HCT116 (cell line): ENCODE results near the gene PRR23B. TPM values are rescaled to one million over a fixed set of nuclear protein-coding genes. Genes with fewer than 3 reads are reported as not detected.

Experiments
- ATAC-seq: fragments of 200-7000 bp; cut with Tn5 transposase; 2 replicates; pipeline ENCODE4 v1.9.1; 2020; ENCODE audit warnings: mild to moderate bottlenecking, moderate library complexity
- BruUV-seq: library from RNA; stranded (reverse); fragments of 400-500 nt; replicated peaks from 2 replicates; lab custom pipeline; 2021; lab: Mats Ljungman, UMichigan
- CTCF ChIA-PET: fragments of 300-600 bp; sonication (Branson Sonifier 250); formaldehyde crosslinking; loops from one replicate; lab custom pipeline; 2021; ENCODE audit warnings: antibody characterized with exemption; lab: Charles Lee
- POLR2A ChIA-PET: fragments of 300-600, 350-600 bp; sonication (Branson Sonifier 250); formaldehyde crosslinking; loops from one replicate; lab custom pipeline; 2021; ENCODE audit warnings: antibody characterized with exemption; lab: Charles Lee
- RAD21 ChIA-PET, 2 experiments: fragments of 300-600 bp; sonication (Branson Sonifier 250); formaldehyde crosslinking; loops; one replicate each; lab custom pipeline; 2023; ENCODE audit warnings: low total read pairs in 2 of 2; ENCODE audit not compliant: uncharacterized antibody in 2 of 2, unreplicated experiment in 2 of 2, low non-redundant PET in 1 of 2; lab: Charles Lee
- DNase-seq: peaks from one replicate; pipeline ENCODE4 v3.0.0-alpha.2; 2010; ENCODE audit warnings: low read depth, low spot score
- H2AFZ ChIP-seq: fragments of 200-600 bp; shearing (Covaris generic), sonication (generic); 2 replicates; pipeline ENCODE4 v1.6.1; 2017; ENCODE audit warnings: low read depth, mixed run types, mixed read lengths, antibody characterized with exemption, low read length; ENCODE audit not compliant: poor library complexity, severe bottlenecking
- H3K27ac ChIP-seq: 2 replicates; pipeline ENCODE4 v1.5.1; 2012; ENCODE audit warnings: low read depth, low read length
- H3K27me3 ChIP-seq: fragments of 200-600 bp; sonication (generic); 2 replicates; pipeline ENCODE4 v1.6.1; 2016; ENCODE audit warnings: mixed run types, low read length, mixed read lengths; ENCODE audit not compliant: insufficient read depth
- H3K36me3 ChIP-seq, 2 experiments: fragments of 200-500 bp in 1 of 2; fragments of 200-600 bp in 1 of 2; sonication (Bioruptor generic) in 1 of 2; sonication (generic) in 1 of 2; 2 replicates each; pipeline versions ENCODE4 v1.5.1 to v1.6.1; 2014 to 2016; ENCODE audit warnings: low read length in 2 of 2, inconsistent platforms in 1 of 2, mixed read lengths in 1 of 2, mixed run types in 1 of 2; ENCODE audit not compliant: insufficient read depth in 2 of 2, control insufficient read depth in 1 of 2
- H3K4me1 ChIP-seq, 2 experiments: fragments of 200-600 bp in 1 of 2; sonication (generic) in 1 of 2; 2 replicates each; pipeline versions ENCODE4 v1.5.1 to v1.6.1; 2012 to 2017; ENCODE audit warnings: low read length in 2 of 2, inconsistent platforms in 1 of 2, mild to moderate bottlenecking in 1 of 2, mixed read lengths in 1 of 2, mixed run types in 1 of 2, moderate library complexity in 1 of 2; ENCODE audit not compliant: insufficient read depth in 2 of 2, control insufficient read depth in 1 of 2
- H3K4me2 ChIP-seq: fragments of 200-600 bp; sonication (generic); 2 replicates; pipeline ENCODE4 v1.6.1; 2017; ENCODE audit warnings: mixed run types, low read length, mixed read lengths
- H3K4me3 ChIP-seq, 2 experiments: fragments of 200-600 bp in 1 of 2; sonication (generic) in 1 of 2; replicated peaks in 1 of 2; 2 replicates each; pipeline ENCODE4 v1.5.1; 2011 to 2016; ENCODE audit warnings: low read length in 2 of 2, control low read depth in 1 of 2, low read depth in 1 of 2, mild to moderate bottlenecking in 1 of 2, mixed read lengths in 1 of 2, mixed run types in 1 of 2
- H3K79me2 ChIP-seq: fragments of 200-600 bp; sonication (generic); 2 replicates; pipeline ENCODE4 v1.6.1; 2017; ENCODE audit warnings: mild to moderate bottlenecking, mixed run types, low read length, moderate library complexity, mixed read lengths; ENCODE audit not compliant: insufficient read depth
- H3K9ac ChIP-seq: fragments of 200-600 bp; sonication (generic); 2 replicates; pipeline ENCODE4 v1.6.1; 2016; ENCODE audit warnings: low read length, mixed read lengths
- H3K9me2 ChIP-seq: fragments of 200-600 bp; sonication (generic), shearing (Covaris generic); 2 replicates; pipeline ENCODE4 v1.6.1; 2017; ENCODE audit warnings: mixed run types, mild to moderate bottlenecking, moderate library complexity; ENCODE audit not compliant: insufficient read depth
- H3K9me3 ChIP-seq, 2 experiments: fragments of 200-500 bp in 1 of 2; fragments of 200-600 bp in 1 of 2; sonication (Bioruptor generic) in 1 of 2; sonication (generic) in 1 of 2; 2 replicates each; pipeline ENCODE4 v1.6.1; 2014 to 2017; ENCODE audit warnings: low read length in 2 of 2, mixed read lengths in 2 of 2, inconsistent platforms in 1 of 2, low read depth in 1 of 2, mild to moderate bottlenecking in 1 of 2, mixed run types in 1 of 2, moderate library complexity in 1 of 2; ENCODE audit not compliant: control insufficient read depth in 1 of 2, insufficient read depth in 1 of 2
- H4K20me1 ChIP-seq: fragments of 200-600 bp; sonication (generic), shearing (Covaris generic); 2 replicates; pipeline ENCODE4 v1.6.1; 2017; ENCODE audit warnings: mixed run types, mild to moderate bottlenecking, moderate library complexity; ENCODE audit not compliant: insufficient read depth
- ELF1 ChIP-seq: IDR thresholded peaks from 2 replicates; pipeline ENCODE4 v1.6.1; 2012; ENCODE audit warnings: low read depth, borderline replicate concordance
- EZH2 ChIP-seq: fragments of 200-600 bp; sonication (generic); IDR thresholded peaks from 2 replicates; pipeline ENCODE4 v1.6.1; 2017; ENCODE audit warnings: antibody characterized with exemption, mixed run types
- JUND ChIP-seq: IDR thresholded peaks from 2 replicates; pipeline ENCODE4 v1.6.1; 2012
- SIN3A ChIP-seq: IDR thresholded peaks from 2 replicates; pipeline ENCODE4 v1.6.1; 2012; ENCODE audit warnings: low read depth
- SP1 ChIP-seq: IDR thresholded peaks from 2 replicates; pipeline ENCODE4 v1.6.1; 2012; ENCODE audit warnings: low read depth
- ZNF274 ChIP-seq: fragments of 200-500 bp; sonication (Bioruptor generic); IDR thresholded peaks from 2 replicates; pipeline ENCODE4 v1.6.1; 2014; ENCODE audit warnings: mild to moderate bottlenecking, low read depth, low read length, inconsistent platforms
- intact Hi-C: fragments of 100-400 bp; cut with micrococcal nuclease; formaldehyde crosslinking; loops from 2 replicates; pipeline ENCODE4 v1.10.0; 2022
- total RNA-seq: library from RNA; stranded (reverse); gene quantifications from one replicate; pipeline ENCODE4 v1.2.1, GENCODE V29; 2021; ENCODE audit not compliant: unreplicated experiment
- TF ChIP-seq, protein P1 (sequence below): IDR thresholded peaks from 2 replicates; pipeline ENCODE4 v1.6.1; 2011; ENCODE audit warnings: mild to moderate bottlenecking, low read length, moderate library complexity; ENCODE audit not compliant: insufficient replicate concordance; ENCODE audit errors: extremely low read depth
- TF ChIP-seq, protein P2 (sequence below), 3 experiments: fragments of 200-600 bp in 1 of 3; sonication (generic) in 1 of 3; IDR thresholded peaks in 2 of 3; conservative IDR thresholded peaks in 1 of 3; 2 replicates each; pipeline ENCODE4 v1.5.1; 2012 to 2017; ENCODE audit warnings: low read depth in 2 of 3, low read length in 2 of 3, antibody characterized with exemption in 1 of 3, borderline replicate concordance in 1 of 3, control low read depth in 1 of 3, mild to moderate bottlenecking in 1 of 3, mixed read lengths in 1 of 3, mixed run types in 1 of 3, moderate library complexity in 1 of 3; ENCODE audit not compliant: insufficient read depth in 1 of 3

Gene PRR23B
- total RNA-seq, 1 experiment from 2014 or later, result not detected

DNA sequence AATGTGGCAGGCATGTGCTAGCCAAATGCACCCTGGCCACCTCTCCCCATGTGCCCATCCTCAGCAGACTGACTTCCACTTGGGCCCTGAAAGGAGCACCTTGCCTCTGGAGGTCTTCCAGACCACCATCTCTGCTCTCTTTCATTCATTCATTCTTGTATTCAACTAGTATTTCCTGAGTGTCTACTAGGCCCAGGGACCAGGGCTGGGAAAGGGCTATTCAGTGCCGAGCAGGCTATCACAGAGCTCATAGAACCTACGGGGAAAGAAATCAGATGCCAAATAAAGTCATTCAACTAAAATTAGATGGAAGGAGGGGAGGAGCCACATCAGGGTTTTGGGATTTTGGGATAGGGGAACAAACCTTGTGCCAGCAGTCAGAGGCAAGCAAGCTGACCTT, 33.5 kb downstream of the PRR23B start:
- H3K36me3 ChIP-seq, result no peaks in the 10 kb centered on the region
- no peaks in the 10 kb centered on the region for H4K20me1 ChIP-seq
- H3K9me2 ChIP-seq, result no peaks in the 10 kb centered on the region
- no TSS peak for BruUV-seq
- no peaks in the 10 kb centered on the region for H3K27me3 ChIP-seq
- intact Hi-C loops, result no loop called here
- no peaks in the 10 kb centered on the region for H3K79me2 ChIP-seq
- no peaks in the 10 kb centered on the region for H3K9me3 ChIP-seq
- H3K4me3 ChIP-seq, result no peak overlapping the region
- no peak overlapping the region for H3K27ac ChIP-seq
- CTCF ChIA-PET, result no interaction called here
- RAD21 ChIA-PET, result no interaction called here
- DNase-seq (no peak), ATAC-seq (no peak)
- no peak overlapping the region for H3K4me2 ChIP-seq
- H3K4me1 ChIP-seq, result no peaks in the 10 kb centered on the region
- no peak overlapping the region for H3K9ac ChIP-seq
- no peak overlapping the region for H2AFZ ChIP-seq
- TF ChIP-seq, protein P1, sequence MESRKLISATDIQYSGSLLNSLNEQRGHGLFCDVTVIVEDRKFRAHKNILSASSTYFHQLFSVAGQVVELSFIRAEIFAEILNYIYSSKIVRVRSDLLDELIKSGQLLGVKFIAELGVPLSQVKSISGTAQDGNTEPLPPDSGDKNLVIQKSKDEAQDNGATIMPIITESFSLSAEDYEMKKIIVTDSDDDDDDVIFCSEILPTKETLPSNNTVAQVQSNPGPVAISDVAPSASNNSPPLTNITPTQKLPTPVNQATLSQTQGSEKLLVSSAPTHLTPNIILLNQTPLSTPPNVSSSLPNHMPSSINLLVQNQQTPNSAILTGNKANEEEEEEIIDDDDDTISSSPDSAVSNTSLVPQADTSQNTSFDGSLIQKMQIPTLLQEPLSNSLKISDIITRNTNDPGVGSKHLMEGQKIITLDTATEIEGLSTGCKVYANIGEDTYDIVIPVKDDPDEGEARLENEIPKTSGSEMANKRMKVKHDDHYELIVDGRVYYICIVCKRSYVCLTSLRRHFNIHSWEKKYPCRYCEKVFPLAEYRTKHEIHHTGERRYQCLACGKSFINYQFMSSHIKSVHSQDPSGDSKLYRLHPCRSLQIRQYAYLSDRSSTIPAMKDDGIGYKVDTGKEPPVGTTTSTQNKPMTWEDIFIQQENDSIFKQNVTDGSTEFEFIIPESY, result no peak
- TF ChIP-seq SP1 (no peak), JUND (no peak), ELF1 (no peak), EZH2 (no peak), ZNF274 (no peak), SIN3A (no peak)
- TF ChIP-seq, protein P2, sequence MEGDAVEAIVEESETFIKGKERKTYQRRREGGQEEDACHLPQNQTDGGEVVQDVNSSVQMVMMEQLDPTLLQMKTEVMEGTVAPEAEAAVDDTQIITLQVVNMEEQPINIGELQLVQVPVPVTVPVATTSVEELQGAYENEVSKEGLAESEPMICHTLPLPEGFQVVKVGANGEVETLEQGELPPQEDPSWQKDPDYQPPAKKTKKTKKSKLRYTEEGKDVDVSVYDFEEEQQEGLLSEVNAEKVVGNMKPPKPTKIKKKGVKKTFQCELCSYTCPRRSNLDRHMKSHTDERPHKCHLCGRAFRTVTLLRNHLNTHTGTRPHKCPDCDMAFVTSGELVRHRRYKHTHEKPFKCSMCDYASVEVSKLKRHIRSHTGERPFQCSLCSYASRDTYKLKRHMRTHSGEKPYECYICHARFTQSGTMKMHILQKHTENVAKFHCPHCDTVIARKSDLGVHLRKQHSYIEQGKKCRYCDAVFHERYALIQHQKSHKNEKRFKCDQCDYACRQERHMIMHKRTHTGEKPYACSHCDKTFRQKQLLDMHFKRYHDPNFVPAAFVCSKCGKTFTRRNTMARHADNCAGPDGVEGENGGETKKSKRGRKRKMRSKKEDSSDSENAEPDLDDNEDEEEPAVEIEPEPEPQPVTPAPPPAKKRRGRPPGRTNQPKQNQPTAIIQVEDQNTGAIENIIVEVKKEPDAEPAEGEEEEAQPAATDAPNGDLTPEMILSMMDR (IDR thresholded peaks at IDR 0.05 in 2 of 3, conservative IDR thresholded peaks at IDR 0.05 in 1 of 3; ENCODE audit: borderline replicate concordance in 1 of 3, insufficient read depth in 1 of 3, low read depth in 2 of 3, low read length in 2 of 3), result no peak
- POLR2A ChIA-PET, result no interaction called here
